Umbilical cord (tissue), 2 donors: ENCODE data around the gene DYNC1I1. TPM values are rescaled to one million over a fixed set of nuclear protein-coding genes. Genes with fewer than 3 reads are reported as not detected.

Source experiments
- DNase-seq: peaks from one replicate; pipeline ENCODE4 v3.0.0-alpha.2; 2015; ENCODE audit warnings: low spot score
- total RNA-seq: library from RNA; depleted of rRNA; stranded (reverse); fragments of >200 nt; gene quantifications from one replicate; pipeline ENCODE4 v1.2.3, GENCODE V29; 2014; ENCODE audit warnings: low replicate concordance; ENCODE audit not compliant: insufficient read depth

DYNC1I1 gene
- total RNA-seq, 1 donor from 2014 or later, result 2.9 TPM

- peak; percentile 61 for DNase-seq
Measured at GRCh38 chr7:96075510-96076349, 303.4 kb downstream of the DYNC1I1 start.

GRCh38 chr7:96076350-96076707, 304.0 kb downstream of the DYNC1I1 start:
- no peak for DNase-seq

- DNase-seq, result no peak
Measured at GRCh38 chr7:96080027-96080426, 307.7 kb downstream of the DYNC1I1 start.

GRCh38 chr7:96084881-96085553, 312.7 kb downstream of the DYNC1I1 start:
- no peak for DNase-seq

GRCh38 chr7:96085953-96086352, 313.6 kb downstream of the DYNC1I1 start:
- DNase-seq, result no peak

GRCh38 chr7:96088579-96088978, 316.2 kb downstream of the DYNC1I1 start:
- no peak for DNase-seq

- DNase-seq, result no peak
Measured at GRCh38 chr7:96089511-96089910, 317.2 kb downstream of the DYNC1I1 start.

GRCh38 chr7:96090756-96091155, 318.4 kb downstream of the DYNC1I1 start:
- DNase-seq, result no peak

GRCh38 chr7:96093435-96093834, 321.1 kb downstream of the DYNC1I1 start:
- DNase-seq, result peak; percentile 4

GRCh38 chr7:96097835-96098234, 325.5 kb downstream of the DYNC1I1 start:
- peak; percentile 27 for DNase-seq

- DNase-seq, result no peak
Measured at GRCh38 chr7:96100737-96101136, 328.4 kb downstream of the DYNC1I1 start.

GRCh38 chr7:96102096-96102811, 329.9 kb downstream of the DYNC1I1 start:
- DNase-seq, result no peak

- no peak for DNase-seq
Measured at GRCh38 chr7:96104984-96105383, 332.6 kb downstream of the DYNC1I1 start.

GRCh38 chr7:96111405-96111804, 339.1 kb downstream of the DYNC1I1 start:
- no peak for DNase-seq

- DNase-seq, result no peak
Measured at GRCh38 chr7:96114190-96114589, 341.8 kb downstream of the DYNC1I1 start.

GRCh38 chr7:96116173-96116572, 343.8 kb downstream of the DYNC1I1 start:
- no peak for DNase-seq

- DNase-seq, result no peak
Measured at GRCh38 chr7:96118449-96119001, 346.2 kb downstream of the DYNC1I1 start.

GRCh38 chr7:96120445-96121225, 348.3 kb downstream of the DYNC1I1 start:
- DNase-seq, result no peak

GRCh38 chr7:96121752-96122151, 349.4 kb downstream of the DYNC1I1 start:
- no peak for DNase-seq

GRCh38 chr7:96122746-96123145, 350.4 kb downstream of the DYNC1I1 start:
- no peak for DNase-seq

GRCh38 chr7:96126382-96126781, 354.0 kb downstream of the DYNC1I1 start:
- DNase-seq, result no peak
